ENCODE measurements around the gene OR52N5.

The OR52N5 gene

GRCh38 chr11:5783255-5783654 is at the start of gene OR52N5:
TSS of gene OR52N5 (minus strand) at chr11:5783355. CDS start at chr11:5778634, 4,721 bp downstream.
- DNase-seq (ENCODE audit: low read depth), result no peak

DNA sequence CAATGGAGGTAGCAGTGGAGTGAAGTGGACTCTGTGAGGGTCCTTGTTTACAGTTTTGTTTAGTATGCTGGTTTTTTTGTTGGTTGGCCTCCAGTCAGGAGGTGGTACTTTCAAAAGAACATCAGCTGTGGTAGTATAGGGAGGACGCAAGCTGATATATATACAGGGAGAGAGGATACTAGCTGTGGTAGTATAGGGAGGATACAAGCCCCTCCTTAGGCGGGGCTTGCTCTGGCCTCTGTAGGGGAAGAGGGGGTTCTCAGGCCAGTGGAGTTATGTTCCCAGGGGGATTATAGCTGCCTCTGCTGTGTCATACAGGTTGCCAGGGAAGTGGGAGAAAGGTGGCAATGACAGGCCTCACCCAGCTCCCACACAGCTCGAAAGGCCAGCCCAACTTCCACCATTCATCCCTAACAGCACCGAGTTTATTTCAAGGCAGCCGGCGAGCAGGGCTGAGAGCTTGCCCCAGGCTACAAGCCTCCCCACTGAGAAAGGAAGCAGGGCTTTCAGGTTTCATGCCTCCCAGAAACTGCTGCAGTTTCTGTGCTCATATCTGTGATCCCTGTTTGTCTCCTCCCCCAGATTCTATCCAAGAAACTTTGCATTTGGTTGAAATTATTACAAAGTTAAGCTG is 48.2 kb upstream of the OR52N5 start:
- DNase-seq (ENCODE audit: low read depth), result no peak

DNA sequence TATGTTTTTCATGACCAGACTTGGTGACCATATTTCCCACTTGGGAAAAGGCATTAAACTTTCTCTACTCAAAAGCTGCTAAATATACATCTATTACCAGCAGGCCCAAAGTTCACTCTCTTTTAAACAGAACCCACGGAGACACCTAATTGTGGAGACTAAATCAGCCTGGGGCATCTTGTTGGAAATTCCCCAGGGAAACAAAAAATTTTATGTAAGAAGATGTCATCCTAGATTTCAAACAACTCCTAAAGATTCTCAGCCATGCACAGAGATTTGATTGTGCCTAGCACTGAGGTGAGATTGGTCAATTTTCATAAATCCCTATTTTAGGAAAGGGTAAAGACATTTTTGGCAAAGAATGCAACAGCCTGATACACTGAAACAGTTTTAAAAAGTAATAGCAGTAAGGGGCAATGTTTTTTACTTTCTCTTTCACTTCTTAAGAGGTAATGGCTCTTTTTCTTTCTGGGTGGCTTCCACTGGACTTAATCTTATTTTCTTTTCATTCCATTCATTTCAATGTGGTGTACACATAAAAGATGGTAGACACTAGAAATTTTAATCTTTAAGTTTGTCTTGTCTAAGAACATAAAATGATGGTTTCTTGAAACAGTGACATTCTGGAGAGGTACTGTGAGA is 35.2 kb upstream of the OR52N5 start:
- DNase-seq (ENCODE audit: low read depth), result no peak

GRCh38 chr11:5815534-5815933 is 32.4 kb upstream of the OR52N5 start:
- DNase-seq (ENCODE audit: low read depth), result no peak

GRCh38 chr11:5809905-5810795 is 27.0 kb upstream of the OR52N5 start:
- DNase-seq (ENCODE audit: low read depth), result no peak

GRCh38 chr11:5809122-5809519 is 26.0 kb upstream of the OR52N5 start:
- no peak for DNase-seq (ENCODE audit: low read depth)

GRCh38 chr11:5808500-5809121 is 25.5 kb upstream of the OR52N5 start, which contains the start of gene OR52N2:
TSS of gene OR52N2 (plus strand) at chr11:5808924. CDS start at chr11:5820336, 11,412 bp downstream.
- DNase-seq (ENCODE audit: low read depth), result peak; percentile 72

- no peak for DNase-seq (ENCODE audit: low read depth)
Observed at GRCh38 chr11:5807580-5807979, 24.4 kb upstream of the OR52N5 start.

DNA sequence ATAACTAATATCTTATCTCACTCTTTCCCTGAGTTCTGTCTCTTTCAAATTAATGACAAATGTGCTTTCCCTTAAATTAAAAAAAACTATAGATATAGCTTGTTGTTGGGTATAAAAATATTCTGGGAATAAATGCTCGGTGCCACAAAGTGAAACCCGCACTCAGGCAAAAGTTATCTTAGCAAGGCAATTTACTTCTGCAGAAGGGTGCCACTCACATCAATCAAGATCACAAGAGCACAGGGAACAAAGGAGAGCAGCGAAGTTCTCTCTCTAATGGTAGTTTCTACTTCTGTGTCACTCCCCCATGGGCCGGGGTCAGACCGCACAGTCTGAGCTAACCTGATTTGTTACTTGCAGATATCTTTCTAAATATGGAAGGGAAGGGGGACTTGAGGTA is 20.8 kb upstream of the OR52N5 start:
- DNase-seq (ENCODE audit: low read depth), result no peak

DNA sequence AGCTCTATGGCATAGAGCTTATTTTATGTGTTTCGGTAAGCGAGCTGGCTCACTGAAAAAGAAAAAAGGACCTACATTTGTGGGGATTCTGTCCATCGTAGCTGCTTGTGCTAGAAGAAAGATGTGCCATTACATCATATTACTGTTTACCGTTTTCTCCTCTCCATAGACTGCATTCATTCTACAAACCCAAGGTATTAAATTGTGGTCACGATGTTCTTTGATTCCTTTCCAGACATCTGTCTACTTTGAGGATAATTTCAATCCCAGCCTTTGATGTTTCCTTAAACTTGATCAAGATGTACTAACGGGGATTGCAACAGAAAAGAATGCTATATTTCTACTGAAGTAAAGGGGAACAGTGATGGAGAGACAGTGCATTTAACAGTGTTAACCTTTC is 13.4 kb upstream of the OR52N5 start:
- DNase-seq (ENCODE audit: low read depth), result no peak

DNA sequence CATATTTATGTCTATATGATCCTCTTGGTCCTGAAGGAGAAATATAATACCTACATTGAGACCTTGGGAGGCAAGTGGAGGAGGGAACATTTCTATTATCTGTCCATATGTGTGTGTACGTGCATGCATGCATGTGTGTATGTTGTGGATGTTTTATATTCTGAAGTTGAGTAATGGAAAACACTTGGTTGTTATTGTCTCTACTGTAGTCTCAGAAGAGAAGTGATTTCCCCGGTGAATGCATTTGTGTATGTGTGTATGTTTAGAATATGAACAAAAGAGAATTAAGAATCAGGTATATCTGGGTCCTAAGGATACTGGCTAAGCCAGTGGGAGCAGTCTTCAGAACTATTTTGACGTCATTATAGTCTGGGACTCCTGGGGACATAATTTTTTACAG is 8.0 kb upstream of the OR52N5 start, which contains the start of gene OR52N1:
Gene OR52N1, minus strand, starts transcription at position 101 of the 400 bp plus-strand sequence. CDS start 2,449 bp downstream, outside the sequence.
- no peak for DNase-seq (ENCODE audit: low read depth)

GRCh38 chr11:5767056-5767455 is 16.1 kb downstream of the OR52N5 start:
- DNase-seq (ENCODE audit: low read depth), result no peak

- no peak for DNase-seq (ENCODE audit: low read depth)
Observed at GRCh38 chr11:5753943-5754342, 29.2 kb downstream of the OR52N5 start, which contains the start of gene OR52N4. TSS of gene OR52N4 (plus strand) at chr11:5754243. CDS start at chr11:5754741, 498 bp downstream.

DNA sequence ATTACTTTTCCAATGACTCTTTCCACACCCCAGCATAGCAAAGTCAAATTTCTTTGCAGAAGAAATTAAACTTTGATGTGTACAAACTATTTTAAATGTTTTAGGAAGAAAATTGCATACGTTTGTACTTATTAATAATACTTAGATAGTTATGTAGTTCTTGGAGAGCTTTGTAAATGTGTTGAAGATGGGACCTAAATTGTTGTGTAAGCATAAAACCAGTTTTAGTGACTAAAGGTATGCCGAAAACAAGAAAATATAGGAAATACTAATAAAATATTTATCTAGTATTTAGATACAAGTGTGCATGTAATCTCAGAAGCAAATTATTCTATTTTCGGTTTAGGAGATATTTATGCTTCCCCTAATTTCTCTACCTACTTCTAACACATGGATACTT is 33.3 kb downstream of the OR52N5 start:
- DNase-seq (ENCODE audit: low read depth), result no peak

- no peak for DNase-seq (ENCODE audit: low read depth)
Observed at GRCh38 chr11:5746614-5747013, 36.5 kb downstream of the OR52N5 start.

- DNase-seq (ENCODE audit: low read depth), result no peak
Observed at GRCh38 chr11:5738431-5738830, 44.7 kb downstream of the OR52N5 start.

- no peak for DNase-seq (ENCODE audit: low read depth)
Observed at GRCh38 chr11:5737670-5738392, 45.3 kb downstream of the OR52N5 start.

- no peak for DNase-seq (ENCODE audit: low read depth)
Observed at GRCh38 chr11:5737091-5737490, 46.1 kb downstream of the OR52N5 start.

- no peak for DNase-seq (ENCODE audit: low read depth)
Observed at GRCh38 chr11:5736396-5736795, 46.8 kb downstream of the OR52N5 start, which contains the start of gene OR56B1. TSS of gene OR56B1 (plus strand) at chr11:5736448. CDS start at chr11:5736517, 69 bp downstream.

GRCh38 chr11:5727691-5728090 is 55.5 kb downstream of the OR52N5 start:
- DNase-seq (ENCODE audit: low read depth), result no peak

- DNase-seq (ENCODE audit: low read depth), result no peak
Observed at GRCh38 chr11:5726351-5726750, 56.8 kb downstream of the OR52N5 start.
